HG02763 (cell line): ENCODE data around the gene HSPA12B.

Experiments
- ATAC-seq: cut with Tn5 transposase; IDR thresholded peaks from one replicate; pipeline ENCODE4 v1.9.1; 2021; ENCODE audit warnings: mild to moderate bottlenecking, moderate library complexity; ENCODE audit not compliant: unreplicated experiment

HSPA12B gene

GRCh38 chr20:3704087-3704486, 28.4 kb upstream of the HSPA12B start:
- ATAC-seq, result no peak

DNA sequence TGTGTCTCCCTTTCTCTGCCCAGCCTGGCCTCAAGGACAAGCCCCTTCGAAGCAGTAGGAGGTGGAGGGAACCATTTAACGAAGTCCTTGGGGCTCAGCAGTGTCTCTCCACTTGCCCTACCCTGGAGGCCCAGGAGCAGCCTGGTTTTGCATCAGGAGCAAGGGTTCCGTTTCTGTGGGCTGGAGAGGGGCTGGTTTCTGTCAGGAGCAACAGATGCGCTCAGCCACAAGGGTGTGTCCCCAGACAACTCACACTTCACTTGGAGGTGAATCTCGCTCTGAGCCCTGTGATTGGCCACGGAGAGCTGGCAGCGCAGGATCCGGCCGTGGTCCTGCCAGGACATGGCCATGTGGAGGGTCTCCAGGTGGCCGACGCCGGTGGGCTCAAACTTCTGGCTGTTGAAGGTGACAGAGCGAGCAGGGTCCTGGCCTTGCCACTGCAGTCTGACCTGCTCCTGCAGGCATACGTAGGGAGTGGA, 27.0 kb upstream of the HSPA12B start:
- no peak for ATAC-seq

DNA sequence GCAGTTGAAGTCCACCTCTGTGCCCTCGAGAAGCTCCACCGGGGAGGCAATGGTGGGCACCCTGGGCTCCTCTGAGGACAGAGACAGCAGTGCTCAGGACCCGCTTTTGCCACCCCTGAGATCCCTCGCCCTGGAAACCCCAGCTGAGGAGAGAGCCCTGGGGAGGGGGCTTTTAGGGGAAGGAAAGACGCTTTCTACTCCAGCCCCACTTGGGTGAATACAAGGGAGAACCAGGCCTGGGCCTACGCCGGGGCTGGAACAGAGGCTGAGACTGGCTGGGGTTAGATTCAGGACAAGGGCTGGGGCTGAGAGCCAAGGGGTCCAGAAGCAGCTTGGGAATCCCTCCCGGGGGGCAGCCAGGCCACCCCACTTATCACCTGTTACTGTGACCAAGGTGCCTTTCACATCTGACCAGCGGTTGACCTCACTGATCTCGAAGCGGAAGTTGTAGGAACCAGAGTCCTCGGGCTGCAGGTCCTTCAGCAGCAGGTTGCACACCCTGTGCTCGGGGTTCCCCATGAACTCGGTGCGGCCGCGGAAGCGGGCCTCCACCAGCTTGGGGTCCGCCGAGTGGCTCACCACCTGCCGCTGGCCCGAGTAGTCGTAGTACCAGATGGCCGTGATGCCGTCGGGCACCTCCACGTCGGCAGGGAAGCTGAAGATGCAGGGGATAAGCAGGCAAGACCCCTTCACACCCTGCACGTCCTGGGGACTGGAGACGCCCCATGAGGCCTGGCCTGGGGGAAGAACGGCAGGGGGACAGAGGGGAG, 26.3 kb upstream of the HSPA12B start:
- no peak for ATAC-seq

DNA sequence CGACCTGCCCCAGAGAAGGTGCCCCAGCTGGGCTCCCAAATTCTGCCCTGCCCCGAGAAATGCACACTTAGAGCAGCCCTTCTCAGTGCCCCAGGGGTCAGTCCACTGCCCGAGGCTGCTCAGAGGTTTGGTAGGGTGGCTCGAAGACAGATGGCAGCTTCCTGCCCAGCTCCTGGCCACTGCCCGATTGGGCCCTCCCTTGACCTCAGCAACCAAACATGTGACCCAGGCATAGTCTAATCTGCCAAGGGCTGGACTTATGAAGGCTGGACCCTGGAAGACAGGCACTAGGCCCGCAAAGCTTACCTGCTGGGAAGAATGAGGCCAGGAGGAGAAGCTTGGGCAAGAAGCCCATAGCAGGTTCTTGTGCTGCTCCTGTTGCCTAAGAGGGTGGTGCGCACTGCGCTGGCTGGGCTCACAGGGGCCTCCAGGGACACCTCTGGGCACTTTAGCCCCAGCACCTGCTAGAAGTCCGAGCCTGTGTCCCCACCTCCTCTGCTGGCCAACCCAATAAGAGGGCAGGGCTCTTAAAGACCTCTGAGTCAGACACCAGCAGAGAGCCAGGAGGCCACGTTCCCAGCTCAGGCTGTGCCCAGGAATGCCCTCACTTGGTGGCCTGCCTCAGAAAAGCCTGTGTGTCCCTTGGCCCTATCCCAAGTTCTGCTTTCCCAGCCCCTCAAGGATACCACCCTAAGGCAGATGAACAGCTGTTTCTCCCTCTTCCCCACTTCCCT, 25.5 kb upstream of the HSPA12B start:
- ATAC-seq, result no peak

DNA sequence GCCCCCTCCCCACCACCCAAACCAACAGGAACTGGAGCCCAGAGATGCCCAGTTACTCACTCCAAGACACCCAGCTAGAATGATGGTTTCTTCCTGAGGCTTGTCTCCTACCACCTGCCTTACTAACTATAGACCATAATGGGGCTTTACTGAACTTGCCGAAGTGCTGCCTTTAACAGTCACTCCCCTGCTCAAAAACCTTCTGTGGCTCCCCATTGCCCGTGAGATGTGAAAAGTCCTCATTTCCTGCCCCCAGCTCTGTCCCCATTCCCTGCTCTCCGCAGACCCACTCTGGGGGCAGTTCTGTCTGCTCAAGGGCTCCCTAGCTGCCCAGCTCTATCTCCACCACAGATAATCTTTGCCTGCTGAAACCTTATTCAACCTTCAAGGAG, 25.0 kb upstream of the HSPA12B start:
- ATAC-seq, result no peak

GRCh38 chr20:3710011-3710466, 22.4 kb upstream of the HSPA12B start:
- no peak for ATAC-seq

DNA sequence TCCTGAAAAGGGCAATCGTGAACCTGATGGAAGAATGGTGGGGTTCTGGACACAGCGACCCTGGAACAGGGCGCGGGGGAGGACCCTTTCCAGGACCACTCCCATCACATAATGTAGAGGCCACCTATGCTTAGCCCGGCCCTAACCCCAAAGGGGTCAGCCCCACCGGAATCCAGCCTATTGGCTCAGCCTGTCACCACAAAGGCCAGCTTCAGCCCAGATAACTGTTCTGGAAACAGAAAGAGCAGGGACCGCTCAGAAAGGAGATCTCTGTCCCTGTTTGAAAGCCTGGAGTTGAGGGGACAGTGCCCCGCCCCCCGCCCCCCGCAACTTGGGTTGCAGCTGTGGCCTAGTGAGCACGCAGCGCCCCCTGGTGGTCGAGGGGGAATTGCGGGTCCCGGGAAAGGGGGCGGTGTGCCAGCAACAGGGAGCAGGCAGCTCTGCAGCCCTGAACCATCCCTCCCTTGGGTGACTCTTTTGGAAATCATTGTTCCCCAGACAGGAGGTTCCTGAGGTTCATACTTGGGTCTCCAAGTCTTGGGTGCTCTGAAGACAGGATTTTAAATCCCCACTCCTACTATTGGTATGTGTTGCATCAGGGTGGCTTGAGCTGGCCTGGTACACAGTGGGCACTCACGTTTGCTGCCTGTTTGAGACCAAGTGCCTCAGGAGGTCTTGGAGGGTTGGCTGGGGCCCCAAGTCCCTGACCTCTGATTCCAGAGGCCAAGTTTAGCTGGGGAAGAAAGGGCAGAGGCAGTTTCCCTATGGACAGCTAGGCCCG, 21.6 kb upstream of the HSPA12B start:
- ATAC-seq, result no peak

- ATAC-seq, result no peak
Observed at GRCh38 chr20:3711484-3711941, 21.0 kb upstream of the HSPA12B start.

GRCh38 chr20:3712279-3712873, 20.1 kb upstream of the HSPA12B start, which contains the start of gene SIGLEC1:
SIGLEC1 (minus strand) TSS chr20:3712600; CDS start chr20:3707128, 5,472 bp downstream.
- no peak for ATAC-seq

DNA sequence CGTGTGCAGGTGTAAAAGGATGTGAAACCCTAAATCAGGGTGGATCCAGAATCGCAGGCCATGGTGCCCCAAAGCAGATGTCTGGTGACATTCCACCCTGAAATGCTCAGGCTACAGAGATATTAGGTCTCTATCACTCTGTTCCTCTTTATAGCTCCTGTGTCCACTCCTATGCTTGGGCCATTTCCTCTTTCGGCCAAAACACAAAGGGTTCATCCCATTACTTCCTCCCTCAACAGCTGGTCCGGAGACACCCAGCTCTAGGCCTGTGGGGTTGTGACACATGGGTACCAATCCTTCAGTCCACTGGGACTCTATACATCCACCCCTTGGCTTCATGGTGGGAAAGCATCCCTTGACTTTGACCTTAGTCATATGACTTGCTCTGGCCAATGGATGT, 18.4 kb upstream of the HSPA12B start:
- ATAC-seq, result no peak

- no peak for ATAC-seq
Observed at GRCh38 chr20:3716195-3716834, 16.2 kb upstream of the HSPA12B start.

GRCh38 chr20:3719046-3719445, 13.4 kb upstream of the HSPA12B start:
- ATAC-seq, result no peak

DNA sequence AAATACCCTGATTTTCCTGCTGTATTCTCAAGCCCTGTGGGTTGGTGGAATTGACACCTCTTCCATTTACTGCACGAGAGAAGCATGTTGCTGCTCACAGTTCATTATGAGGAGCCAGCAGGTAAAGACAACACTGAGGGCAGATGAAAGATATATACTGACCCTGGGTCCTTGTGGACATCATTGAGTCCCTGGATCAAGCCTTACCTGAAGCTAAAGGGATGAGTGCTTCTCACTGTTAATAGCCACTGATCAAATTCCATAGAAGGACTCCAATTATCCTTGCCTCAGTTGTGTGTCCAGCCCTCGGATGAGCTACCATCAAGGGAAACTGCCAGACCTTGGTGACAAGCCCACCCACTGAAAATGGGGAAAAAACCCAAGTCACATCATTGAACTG, 12.4 kb upstream of the HSPA12B start:
- ATAC-seq, result no peak

GRCh38 chr20:3720626-3721025, 11.9 kb upstream of the HSPA12B start:
- ATAC-seq, result no peak

- no peak for ATAC-seq
Observed at GRCh38 chr20:3721912-3722311, 10.6 kb upstream of the HSPA12B start.

GRCh38 chr20:3723284-3723683, 9.2 kb upstream of the HSPA12B start:
- no peak for ATAC-seq

DNA sequence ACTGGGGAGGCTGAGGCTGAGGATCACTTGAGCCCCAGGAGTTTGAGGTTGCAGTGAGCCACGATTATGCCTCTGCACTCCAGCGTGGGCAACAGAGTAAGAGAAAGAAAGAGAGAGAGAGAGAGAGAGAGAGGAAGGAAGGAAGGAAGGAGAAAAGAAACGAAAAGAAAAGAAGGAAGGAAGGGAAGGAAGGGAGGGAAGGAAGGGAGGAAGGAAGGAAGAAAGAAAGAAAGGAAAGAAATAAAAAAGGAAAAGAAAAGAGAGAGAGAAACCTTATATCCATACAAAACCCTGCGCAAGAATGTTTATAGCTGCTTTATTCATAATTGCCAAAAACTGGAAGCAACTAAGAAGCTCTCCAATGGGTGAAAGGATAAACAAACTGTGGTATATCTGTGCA, 8.1 kb upstream of the HSPA12B start:
- no peak for ATAC-seq

- ATAC-seq, result no peak
Observed at GRCh38 chr20:3727401-3728021, 5.0 kb upstream of the HSPA12B start.

- no peak for ATAC-seq
Observed at GRCh38 chr20:3728354-3728753, 4.1 kb upstream of the HSPA12B start.

DNA sequence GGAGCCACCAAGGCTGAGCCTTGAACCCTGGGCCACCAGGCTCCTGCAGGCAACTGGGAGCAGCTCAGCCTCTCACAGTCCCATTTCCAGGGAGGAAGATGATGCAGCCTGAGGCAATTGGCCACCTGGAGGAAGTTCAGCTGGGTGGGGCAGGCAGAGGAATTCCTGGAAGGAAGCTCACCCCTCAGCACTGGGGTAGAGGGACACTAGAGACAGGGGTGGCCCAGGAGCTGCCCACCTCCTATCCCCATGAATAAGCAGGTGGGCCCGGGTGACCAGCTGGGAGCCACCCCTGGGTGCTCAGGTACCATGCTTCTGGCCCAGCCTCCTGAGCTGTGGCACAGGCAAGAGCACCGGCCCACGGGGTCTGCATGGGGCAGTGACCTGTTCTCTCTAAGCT, 3.6 kb upstream of the HSPA12B start:
- no peak for ATAC-seq
